ENCODE results near the gene ANGPTL2. TPM values are rescaled to one million over a fixed set of nuclear protein-coding genes. Genes with fewer than 3 reads are reported as not detected.

The ANGPTL2 gene
- total RNA-seq, 2 donors from 2014 or later = 18.6 to 49.1 TPM

GRCh38 chr9:127092041-127092608, 30.3 kb downstream of the ANGPTL2 start:
- DNase-seq (ENCODE audit: low spot score) (no peak), ATAC-seq (ENCODE audit: insufficient number of reproducible peaks, low FRiP score, low read depth) (no peak)
- no peak overlapping the region for H3K4me3 ChIP-seq
- peaks cover 3 to 22% of the 10 kb centered on the region in 2 donors for H3K4me1 ChIP-seq (ENCODE audit: control insufficient read depth in 1 of 2, low read depth in 2 of 2)
- no peak overlapping the region for H3K27ac ChIP-seq
- H3K36me3 ChIP-seq = no peaks in the 10 kb centered on the region
- no peaks in the 10 kb centered on the region for H3K27me3 ChIP-seq (replicated peaks; ENCODE audit: insufficient read depth)
- TF ChIP-seq CTCF (IDR thresholded peaks at IDR 0.05) = no peak
- no peaks in the 10 kb centered on the region for H3K9me3 ChIP-seq

GRCh38 chr9:127091526-127091925, 30.9 kb downstream of the ANGPTL2 start:
- H3K27me3 ChIP-seq (replicated peaks; ENCODE audit: insufficient read depth) = no peaks in the 10 kb centered on the region
- TF ChIP-seq CTCF (IDR thresholded peaks at IDR 0.05) = no peak
- peaks cover 3 to 22% of the 10 kb centered on the region in 2 donors for H3K4me1 ChIP-seq (ENCODE audit: control insufficient read depth in 1 of 2, low read depth in 2 of 2)
- no peaks in the 10 kb centered on the region for H3K36me3 ChIP-seq
- H3K27ac ChIP-seq = no peak overlapping the region
- ATAC-seq (ENCODE audit: insufficient number of reproducible peaks, low FRiP score, low read depth) = no peak
- no peaks in the 10 kb centered on the region for H3K9me3 ChIP-seq
- H3K4me3 ChIP-seq = no peak overlapping the region
- no peak for DNase-seq (ENCODE audit: low spot score)

GRCh38 chr9:127090341-127090985, 32.0 kb downstream of the ANGPTL2 start:
- H3K4me1 ChIP-seq (ENCODE audit: control insufficient read depth in 1 of 2, low read depth in 2 of 2) = peaks cover 3 to 22% of the 10 kb centered on the region in 2 donors
- H3K4me3 ChIP-seq = no peak overlapping the region
- ATAC-seq (ENCODE audit: insufficient number of reproducible peaks, low FRiP score, low read depth) = no peak
- H3K9me3 ChIP-seq = no peaks in the 10 kb centered on the region
- TF ChIP-seq CTCF (IDR thresholded peaks at IDR 0.05) = no peak
- no peaks in the 10 kb centered on the region for H3K27me3 ChIP-seq (replicated peaks; ENCODE audit: insufficient read depth)
- H3K36me3 ChIP-seq = no peaks in the 10 kb centered on the region
- DNase-seq (ENCODE audit: low spot score) = no peak
- no peak overlapping the region for H3K27ac ChIP-seq

GRCh38 chr9:127089631-127090081, 32.8 kb downstream of the ANGPTL2 start:
- H3K4me1 ChIP-seq (ENCODE audit: control insufficient read depth in 1 of 2, low read depth in 2 of 2) = peaks cover 3 to 22% of the 10 kb centered on the region in 2 donors
- no peaks in the 10 kb centered on the region for H3K36me3 ChIP-seq
- H3K27ac ChIP-seq = peak overlapping the region in 1 of 2 donors; percentile 3
- H3K27me3 ChIP-seq (replicated peaks; ENCODE audit: insufficient read depth) = no peaks in the 10 kb centered on the region
- DNase-seq (ENCODE audit: low spot score) (no peak), ATAC-seq (ENCODE audit: insufficient number of reproducible peaks, low FRiP score, low read depth) (no peak)
- no peaks in the 10 kb centered on the region for H3K9me3 ChIP-seq
- no peak overlapping the region for H3K4me3 ChIP-seq
- no peak for TF ChIP-seq CTCF (IDR thresholded peaks at IDR 0.05)

- no peak for DNase-seq (ENCODE audit: low spot score)
- no peak for ATAC-seq (ENCODE audit: insufficient number of reproducible peaks, low FRiP score, low read depth)
These were observed 33.5 kb downstream of the ANGPTL2 start for GRCh38 chr9:127088724-127089615.

More at GRCh38 chr9:127088724-127089615, 33.5 kb downstream of the ANGPTL2 start:
- no peaks in the 10 kb centered on the region for H3K9me3 ChIP-seq
- peaks cover 3 to 22% of the 10 kb centered on the region in 2 donors for H3K4me1 ChIP-seq (ENCODE audit: control insufficient read depth in 1 of 2, low read depth in 2 of 2)
- H3K4me3 ChIP-seq = no peak overlapping the region
- no peaks in the 10 kb centered on the region for H3K27me3 ChIP-seq (replicated peaks; ENCODE audit: insufficient read depth)
- H3K36me3 ChIP-seq = no peaks in the 10 kb centered on the region
- no peak overlapping the region for H3K27ac ChIP-seq
- no peak for TF ChIP-seq CTCF (IDR thresholded peaks at IDR 0.05)

Measured in thoracic aorta (tissue), 2 donors.